ENCODE data around the gene CUZD1. TPM values are rescaled to one million over a fixed set of nuclear protein-coding genes. Genes with fewer than 3 reads are reported as not detected.

The CUZD1 gene
- total RNA-seq, 2 experiments from 2014 or later, result 2.4 to 3.4 TPM

GRCh38 chr10:122822973-122823690, 22.5 kb downstream of the CUZD1 start:
- Mint-ChIP-seq H3K4me3 (no peak overlapping the region), H3K36me3 (ENCODE audit: low read depth) (no peaks in the 10 kb centered on the region), H3K27ac (no peak overlapping the region), H3K27me3 (peaks cover 20% of the 10 kb centered on the region), H3K9me3 (no peaks in the 10 kb centered on the region), H3K4me1 (no peaks in the 10 kb centered on the region)
- no peak for DNase-seq
- ChIA-PET POLR2A (no interaction called here), CTCF (no interaction called here)

DNA sequence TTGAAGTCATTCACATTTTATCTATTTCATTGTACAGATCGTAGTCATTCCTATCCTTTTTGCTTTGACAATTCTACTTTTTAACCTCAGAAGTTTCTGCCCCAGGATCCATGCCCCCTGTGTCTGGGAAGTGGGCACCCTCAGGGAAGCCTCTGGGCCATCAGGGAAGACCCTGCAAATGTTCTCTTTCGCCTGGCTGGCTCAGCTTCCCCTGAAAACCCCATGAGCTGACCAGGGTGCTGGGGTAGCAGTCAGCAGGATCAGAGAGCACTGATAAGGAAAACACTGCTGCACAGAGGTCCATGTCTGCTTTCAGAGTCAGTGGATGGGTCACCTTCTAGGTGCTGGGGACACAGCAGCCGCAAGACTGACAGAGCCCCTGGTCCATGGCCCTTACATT, 23.8 kb downstream of the CUZD1 start:
- H3K27me3 Mint-ChIP-seq, result peaks cover 28% of the 10 kb centered on the region
- POLR2A ChIA-PET, result no interaction called here
- CTCF ChIA-PET, result no interaction called here

GRCh38 chr10:122815458-122815857, 30.2 kb downstream of the CUZD1 start:
- DNase-seq, result no peak
- Mint-ChIP-seq H3K4me1 (no peaks in the 10 kb centered on the region), H3K27me3 (peaks cover 22% of the 10 kb centered on the region), H3K9me3 (no peaks in the 10 kb centered on the region), H3K36me3 (ENCODE audit: low read depth) (no peaks in the 10 kb centered on the region), H3K27ac (no peak overlapping the region), H3K4me3 (no peak overlapping the region)
- ChIA-PET CTCF (no interaction called here), POLR2A (no interaction called here)

More for the DNA sequence above, 23.8 kb downstream of the CUZD1 start:
- no peak overlapping the region for H3K4me3 Mint-ChIP-seq
- H3K36me3 Mint-ChIP-seq (ENCODE audit: low read depth), result no peaks in the 10 kb centered on the region
- no peaks in the 10 kb centered on the region for H3K9me3 Mint-ChIP-seq
- H3K4me1 Mint-ChIP-seq, result no peaks in the 10 kb centered on the region
- no peak for DNase-seq
- H3K27ac Mint-ChIP-seq, result no peak overlapping the region

DNA sequence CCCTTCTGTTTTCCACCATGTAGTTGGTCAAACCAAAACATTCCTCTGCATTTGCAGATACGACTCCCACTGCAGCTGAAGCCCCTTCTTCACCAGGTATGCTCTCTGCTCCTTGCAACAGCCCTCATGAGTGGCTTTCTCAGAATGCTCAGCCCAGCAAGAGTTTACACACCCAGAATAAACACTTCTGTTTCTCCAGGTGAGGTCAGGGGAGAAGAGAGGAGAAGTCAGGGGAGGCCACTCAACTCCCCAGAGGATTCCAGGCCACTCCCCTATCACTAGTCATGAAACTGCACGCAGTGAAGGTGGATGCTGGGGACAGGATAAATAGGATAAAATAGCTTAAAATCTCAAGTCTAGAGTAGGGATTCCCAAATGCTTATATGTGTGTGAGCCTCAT, 31.2 kb downstream of the CUZD1 start:
- Mint-ChIP-seq H3K27ac (no peak overlapping the region), H3K27me3 (peaks cover 17% of the 10 kb centered on the region), H3K4me1 (no peaks in the 10 kb centered on the region), H3K36me3 (ENCODE audit: low read depth) (no peaks in the 10 kb centered on the region), H3K4me3 (no peak overlapping the region), H3K9me3 (no peaks in the 10 kb centered on the region)
- no peak for DNase-seq
- ChIA-PET CTCF (no interaction called here), POLR2A (no interaction called here)

DNA sequence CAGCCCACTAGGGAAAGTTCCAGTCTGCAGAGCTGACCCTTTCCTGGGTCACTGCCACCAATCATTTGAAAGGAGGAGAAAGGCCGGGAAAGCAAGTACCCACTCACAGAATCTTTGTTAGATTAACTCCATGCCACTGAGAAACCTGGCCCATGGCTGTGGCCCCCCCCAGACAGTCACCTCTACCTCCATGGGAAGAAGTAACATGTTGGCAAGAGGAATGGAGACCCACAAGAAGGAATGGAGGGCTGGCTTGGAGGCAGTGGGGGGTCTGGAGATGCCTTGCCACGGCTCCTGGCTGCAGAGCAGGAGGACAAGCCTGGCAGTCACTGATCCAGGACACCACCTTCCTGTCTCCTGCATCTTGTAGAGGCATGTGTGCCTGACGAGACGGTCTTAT, 32.9 kb downstream of the CUZD1 start:
- ChIA-PET CTCF (no interaction called here), POLR2A (no interaction called here)
- Mint-ChIP-seq H3K9me3 (no peaks in the 10 kb centered on the region), H3K27me3 (peaks cover 6% of the 10 kb centered on the region), H3K27ac (no peak overlapping the region), H3K4me1 (no peaks in the 10 kb centered on the region), H3K36me3 (ENCODE audit: low read depth) (no peaks in the 10 kb centered on the region), H3K4me3 (no peak overlapping the region)
- no peak for DNase-seq

DNA sequence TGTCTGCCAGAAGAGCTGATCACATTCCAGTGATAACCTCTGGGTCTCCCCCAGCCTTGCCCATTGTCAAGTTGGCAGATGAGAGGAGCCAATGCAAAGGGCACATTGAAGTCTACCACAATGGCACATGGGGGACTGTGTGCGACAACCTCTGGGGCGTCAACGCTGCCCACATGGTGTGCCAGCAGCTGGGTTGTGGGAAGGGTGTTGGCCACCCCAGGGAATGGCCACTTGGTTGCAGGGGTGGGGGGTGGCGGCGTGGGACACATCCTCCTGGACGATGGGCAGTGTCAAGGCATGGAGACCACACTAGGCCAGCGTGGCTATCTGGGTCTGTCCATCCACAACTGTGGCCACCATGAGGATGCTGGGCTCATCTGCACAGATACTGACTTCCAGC, 43.4 kb downstream of the CUZD1 start:
- Mint-ChIP-seq H3K27me3 (peaks cover 5% of the 10 kb centered on the region), H3K9me3 (no peaks in the 10 kb centered on the region), H3K27ac (no peak overlapping the region), H3K4me1 (no peaks in the 10 kb centered on the region), H3K36me3 (ENCODE audit: low read depth) (no peaks in the 10 kb centered on the region), H3K4me3 (no peak overlapping the region)
- DNase-seq, result no peak
- ChIA-PET CTCF (no interaction called here), POLR2A (no interaction called here)

GRCh38 chr10:122798704-122799231, 46.9 kb downstream of the CUZD1 start:
- Mint-ChIP-seq H3K4me1 (no peaks in the 10 kb centered on the region), H3K36me3 (ENCODE audit: low read depth) (no peaks in the 10 kb centered on the region), H3K27me3 (peaks cover 6% of the 10 kb centered on the region), H3K27ac (no peak overlapping the region), H3K4me3 (no peak overlapping the region), H3K9me3 (no peaks in the 10 kb centered on the region)
- CTCF ChIA-PET, result no interaction called here
- no peak for DNase-seq
- POLR2A ChIA-PET, result no interaction called here

DNA sequence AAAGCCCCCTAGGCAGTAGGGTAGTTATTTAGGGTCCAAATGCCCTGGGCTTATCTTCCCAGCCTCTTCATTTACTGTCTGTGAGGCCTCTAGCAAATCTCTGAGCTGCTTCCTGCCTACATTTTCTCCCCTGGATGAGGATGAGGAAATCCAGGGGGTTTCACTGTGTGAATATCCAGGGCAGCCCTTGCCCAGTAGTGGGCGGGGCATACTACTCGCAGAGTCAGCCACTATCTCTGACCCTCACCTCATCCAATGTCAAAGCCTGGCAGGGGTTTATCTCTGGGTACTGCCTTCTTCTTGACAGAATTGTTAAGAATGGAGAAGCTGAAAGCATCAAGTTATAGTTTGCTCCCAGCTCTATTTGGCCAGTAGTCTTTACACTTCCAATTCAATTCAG, 48.9 kb downstream of the CUZD1 start:
- no peaks in the 10 kb centered on the region for H3K9me3 Mint-ChIP-seq
- DNase-seq, result no peak
- H3K4me1 Mint-ChIP-seq, result no peaks in the 10 kb centered on the region
- peaks cover 5% of the 10 kb centered on the region for H3K27me3 Mint-ChIP-seq
- H3K4me3 Mint-ChIP-seq, result no peak overlapping the region
- no peaks in the 10 kb centered on the region for H3K36me3 Mint-ChIP-seq (ENCODE audit: low read depth)
- H3K27ac Mint-ChIP-seq, result no peak overlapping the region
- CTCF ChIA-PET, result no interaction called here
- POLR2A ChIA-PET, result no interaction called here

GRCh38 chr10:122795924-122796323, 49.7 kb downstream of the CUZD1 start:
- Mint-ChIP-seq H3K27me3 (peaks cover 5% of the 10 kb centered on the region), H3K4me1 (no peaks in the 10 kb centered on the region), H3K27ac (no peak overlapping the region), H3K36me3 (ENCODE audit: low read depth) (no peaks in the 10 kb centered on the region), H3K9me3 (no peaks in the 10 kb centered on the region), H3K4me3 (no peak overlapping the region)
- DNase-seq, result no peak
- CTCF ChIA-PET, result no interaction called here
- POLR2A ChIA-PET, result no interaction called here

DNA sequence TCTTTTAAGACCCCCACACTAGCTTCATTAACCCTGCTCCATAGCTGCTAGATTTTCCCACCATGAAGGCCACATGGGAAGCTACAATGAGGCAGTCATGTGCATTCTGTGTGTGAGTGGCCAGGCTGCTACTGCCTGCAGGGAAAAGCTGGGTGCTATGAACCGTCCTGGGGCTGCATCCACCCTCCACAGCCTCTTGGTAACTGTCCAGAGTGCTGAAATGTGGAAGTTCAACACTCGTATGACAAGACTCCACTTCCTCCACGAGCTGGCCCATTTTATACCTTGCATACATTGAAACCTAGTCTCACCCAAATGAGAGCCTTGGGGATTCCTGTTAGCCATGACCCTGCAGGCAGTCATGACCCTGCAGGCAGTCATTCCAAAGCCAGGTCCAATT, 59.4 kb downstream of the CUZD1 start:
- no peaks in the 10 kb centered on the region for H3K36me3 Mint-ChIP-seq (ENCODE audit: low read depth)
- H3K4me3 Mint-ChIP-seq, result no peak overlapping the region
- peaks cover 3% of the 10 kb centered on the region for H3K27me3 Mint-ChIP-seq
- POLR2A ChIA-PET, result no interaction called here
- no peaks in the 10 kb centered on the region for H3K4me1 Mint-ChIP-seq
- H3K27ac Mint-ChIP-seq, result no peak overlapping the region
- peak; percentile 10 for DNase-seq
- H3K9me3 Mint-ChIP-seq, result no peaks in the 10 kb centered on the region
- CTCF ChIA-PET, result no interaction called here

GRCh38 chr10:122782911-122783310, 62.7 kb downstream of the CUZD1 start:
- DNase-seq, result no peak
- no peaks in the 10 kb centered on the region for H3K4me1 Mint-ChIP-seq
- H3K27me3 Mint-ChIP-seq, result peaks cover 3% of the 10 kb centered on the region
- ChIA-PET CTCF (no interaction called here), POLR2A (no interaction called here)
- H3K9me3 Mint-ChIP-seq, result no peaks in the 10 kb centered on the region
- H3K36me3 Mint-ChIP-seq (ENCODE audit: low read depth), result no peaks in the 10 kb centered on the region
- H3K27ac Mint-ChIP-seq, result no peak overlapping the region
- H3K4me3 Mint-ChIP-seq, result no peak overlapping the region

Other genes starting within 250 kb of the CUZD1 start
- not detected for gene C10orf120, start 146.0 kb downstream of the CUZD1 start, total RNA-seq
- 10 to 100 TPM; 12.1 to 13.9 TPM for gene FAM24B, start 33.7 kb upstream of the CUZD1 start, total RNA-seq
- gene FAM24A, start 64.8 kb upstream of the CUZD1 start, total RNA-seq, result not detected
- 10 to 100 TPM; 12.7 to 16.0 TPM for gene C10orf88, start 108.4 kb upstream of the CUZD1 start, total RNA-seq
- gene PSTK, start 134.5 kb upstream of the CUZD1 start, total RNA-seq, result 1 to 10 TPM; 2.6 to 3.7 TPM
- 10 to 100 TPM; 14.3 to 14.6 TPM for gene IKZF5, start 162.9 kb upstream of the CUZD1 start, total RNA-seq
- 10 to 100 TPM; 21.4 to 25.1 TPM for gene ACADSB, start 163.1 kb upstream of the CUZD1 start, total RNA-seq

Measured in activated CD4-positive, alpha-beta T cell treated with anti-CD3 and anti-CD28 coated beads, Interleukin-2, amount 10 ng/mL, durations not matched to agents 7 days and 5 days (primary cell).